Sigmoid colon (tissue), 7 donors: ENCODE results near the gene KLHL40. TPM values are rescaled to one million over a fixed set of nuclear protein-coding genes. Genes with fewer than 3 reads are reported as not detected.

Source experiments
- DNase-seq: peaks from one replicate; pipeline ENCODE4 v3.0.0-alpha.2; 2019
- H3K27ac ChIP-seq, 4 donors: fragments of 200-600 bp; sonication (generic); one replicate each; pipeline ENCODE4 v1.5.1; 2016 to 2019; ENCODE audit warnings: mild to moderate bottlenecking in 1 of 4
- H3K27me3 ChIP-seq, 3 donors: fragments of 200-600 bp; sonication (generic); one replicate each; pipeline ENCODE4 v1.5.1; 2019; ENCODE audit warnings: mild to moderate bottlenecking in 1 of 3
- H3K36me3 ChIP-seq, 4 donors: fragments of 200-600 bp; sonication (generic); one replicate each; pipeline ENCODE4 v1.5.1; 2016 to 2019
- H3K4me1 ChIP-seq, 4 donors: fragments of 200-600 bp; sonication (generic); one replicate each; pipeline ENCODE4 v1.5.1; 2017 to 2019
- H3K4me3 ChIP-seq, 4 donors: fragments of 200-600 bp; sonication (generic); one replicate each; pipeline ENCODE4 v1.5.1; 2017 to 2019; ENCODE audit warnings: mild to moderate bottlenecking in 2 of 4, moderate library complexity in 1 of 4
- H3K9me3 ChIP-seq, 4 donors: fragments of 200-600 bp in 3 of 4; sonication (generic) in 3 of 4; one replicate each; pipeline versions ENCODE4 v1.5.1 to v1.6.1; 2013 to 2019
- EP300 ChIP-seq, 4 donors: sonication (generic); formaldehyde crosslinking; IDR thresholded peaks; one replicate each; pipeline ENCODE4 v1.6.1; 2017; ENCODE audit warnings: antibody characterized with exemption in 4 of 4
- POLR2A ChIP-seq, 2 donors: fragments of 450-650 bp; IDR thresholded peaks; one replicate each; pipeline ENCODE4 v1.6.1; 2016; ENCODE audit warnings: antibody characterized with exemption in 2 of 2, mild to moderate bottlenecking in 2 of 2, moderate library complexity in 2 of 2
- POLR2AphosphoS5 ChIP-seq, 4 donors: sonication (generic); formaldehyde crosslinking; IDR thresholded peaks; one replicate each; pipeline ENCODE4 v1.6.1; 2017; ENCODE audit warnings: antibody characterized with exemption in 4 of 4
- WGBS, 2 donors: extraction: QIAGEN DNeasy Blood & Tissue Kit; methylation state at CpG; one replicate each; pipeline ENCODE4 v1.1.7; 2013; 5-methylcytosine and 5-hydroxymethylcytosine counted together
- intact Hi-C: fragments of 100-400 bp; cut with DNase I; formaldehyde crosslinking; loops from one replicate; pipeline ENCODE4 v1.15.1; 2023
- polyA plus RNA-seq, 3 donors: library from polyadenylated mRNA; stranded (reverse); fragments of 200-250 nt; gene quantifications; one replicate each; pipeline ENCODE4 v1.2.3, GENCODE V29; 2013
- total RNA-seq, 4 donors: library from RNA; depleted of rRNA; stranded (reverse); fragments of >200 nt; gene quantifications; one replicate each; pipeline ENCODE4 v1.1.0, GENCODE V29; 2016
- TF ChIP-seq, protein P1 (sequence below), 4 experiments: fragments of 450-650 bp in 3 of 4; fragments of 200-600 bp in 1 of 4; IDR thresholded peaks; one replicate each; pipeline ENCODE4 v1.5.1; 2016 to 2019; ENCODE audit warnings: antibody characterized with exemption in 4 of 4, mild to moderate bottlenecking in 3 of 4, moderate library complexity in 2 of 4
- donor health status: healthy with polysubstance abuse.
- donor health status: Bipolar disorder and iron deficiency.
- donor health status: healthy.

The KLHL40 gene
- total and polyA plus RNA-seq, 7 donors, result under 0.01 TPM; not detected in 6

DNA sequence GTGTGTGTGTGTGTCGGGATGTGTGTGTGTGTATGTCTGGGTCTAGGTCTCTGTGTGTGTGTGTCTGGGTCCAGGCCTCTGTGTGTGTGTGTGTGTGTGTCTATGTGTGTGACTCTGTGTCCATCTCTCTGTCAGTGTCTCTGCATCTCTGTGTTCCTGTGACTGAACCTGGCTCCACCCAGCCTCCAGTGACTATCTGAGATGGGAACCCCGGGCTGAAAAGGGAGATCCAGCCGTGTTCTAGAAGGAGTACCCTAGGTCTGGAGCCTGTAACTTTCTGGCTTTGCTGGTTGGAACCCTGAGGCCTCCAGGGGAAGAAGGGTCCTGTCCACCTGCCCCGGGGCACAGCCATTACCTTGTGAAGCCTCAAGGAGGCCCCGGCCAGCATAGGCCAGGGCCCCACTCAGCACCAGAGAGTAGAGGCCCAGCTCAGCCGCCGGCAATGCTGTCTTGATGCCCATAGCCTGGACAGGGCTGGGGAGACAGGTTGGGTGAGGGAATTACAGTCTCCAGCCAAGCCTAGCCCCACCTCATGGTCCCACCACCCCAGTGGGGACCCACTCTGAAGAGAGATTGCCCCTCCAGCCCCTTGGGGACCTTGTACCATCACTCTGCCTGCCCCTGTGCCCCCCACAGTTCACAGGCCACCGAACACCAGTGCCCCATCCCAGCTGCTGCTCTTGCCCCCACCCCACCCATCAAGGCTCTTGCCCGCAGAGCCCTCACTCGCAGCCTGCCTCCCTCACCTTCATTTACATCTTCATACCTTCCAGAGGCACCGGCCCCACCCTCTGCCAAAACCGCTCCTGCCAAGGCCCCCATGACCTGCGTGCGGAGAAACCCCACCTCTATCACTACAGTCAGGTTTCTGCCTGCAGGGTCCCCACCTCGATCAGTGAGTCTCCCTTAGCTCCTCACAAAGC, 15.3 kb downstream of the KLHL40 start:
- Histone ChIP-seq H3K4me1 (no peaks in the 10 kb centered on the region), H3K36me3 (no peaks in the 10 kb centered on the region), H3K27ac (no peak overlapping the region), H3K4me3 (no peak overlapping the region), H3K9me3 (no peaks in the 10 kb centered on the region), H3K27me3 (no peaks in the 10 kb centered on the region)
- intact Hi-C loops, result no loop called here
- TF ChIP-seq POLR2AphosphoS5 (IDR thresholded peaks at IDR 0.05), result no peak
- WGBS, 2 donors, result 69 to 76% methylated on average over 15 of the region's 15 CpGs
- no peak for DNase-seq

DNA sequence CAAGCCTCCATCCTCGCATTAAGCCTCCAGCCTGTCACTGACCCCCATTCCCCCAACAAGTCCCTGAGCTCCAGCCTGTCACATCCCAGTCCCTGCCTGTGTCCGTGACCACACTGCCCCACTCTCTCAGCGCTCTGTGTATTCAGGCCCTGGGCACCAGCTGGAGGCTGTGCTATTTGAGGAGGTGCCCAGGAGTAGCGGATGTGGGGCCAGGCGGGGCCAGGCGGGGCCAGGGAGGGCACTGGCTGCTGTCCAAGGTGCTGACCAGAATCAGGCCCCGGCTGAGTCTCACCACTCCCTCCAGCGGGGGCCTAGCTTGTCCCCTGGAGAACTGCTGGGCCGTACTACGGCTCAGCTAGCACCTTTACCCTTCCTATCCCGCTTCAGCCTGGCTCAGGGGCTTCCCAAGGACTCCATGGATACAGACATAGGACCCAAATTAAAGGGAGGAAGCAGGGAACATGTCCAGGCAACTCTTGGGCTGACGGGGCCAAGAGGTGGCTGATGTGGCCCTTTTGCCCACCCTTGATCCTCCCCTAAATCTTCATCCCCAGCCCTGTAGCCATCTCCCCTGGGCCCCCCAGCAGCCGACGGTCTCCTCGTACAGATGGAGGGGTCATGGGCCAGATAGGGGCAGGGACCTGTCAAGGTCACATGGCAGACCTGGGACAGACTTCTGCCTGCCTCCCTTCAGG, 16.2 kb downstream of the KLHL40 start:
- 32% methylated on average over 15 of the region's 15 CpGs for WGBS, 2 donors
- Histone ChIP-seq H3K36me3 (no peaks in the 10 kb centered on the region), H3K27me3 (no peaks in the 10 kb centered on the region), H3K27ac (no peak overlapping the region), H3K4me3 (no peak overlapping the region), H3K4me1 (no peaks in the 10 kb centered on the region), H3K9me3 (no peaks in the 10 kb centered on the region)
- TF ChIP-seq EP300 (IDR thresholded peaks at IDR 0.05) (no peak), POLR2AphosphoS5 (IDR thresholded peaks at IDR 0.05) (no peak), POLR2A (IDR thresholded peaks at IDR 0.05) (no peak)
- TF ChIP-seq, protein P1, sequence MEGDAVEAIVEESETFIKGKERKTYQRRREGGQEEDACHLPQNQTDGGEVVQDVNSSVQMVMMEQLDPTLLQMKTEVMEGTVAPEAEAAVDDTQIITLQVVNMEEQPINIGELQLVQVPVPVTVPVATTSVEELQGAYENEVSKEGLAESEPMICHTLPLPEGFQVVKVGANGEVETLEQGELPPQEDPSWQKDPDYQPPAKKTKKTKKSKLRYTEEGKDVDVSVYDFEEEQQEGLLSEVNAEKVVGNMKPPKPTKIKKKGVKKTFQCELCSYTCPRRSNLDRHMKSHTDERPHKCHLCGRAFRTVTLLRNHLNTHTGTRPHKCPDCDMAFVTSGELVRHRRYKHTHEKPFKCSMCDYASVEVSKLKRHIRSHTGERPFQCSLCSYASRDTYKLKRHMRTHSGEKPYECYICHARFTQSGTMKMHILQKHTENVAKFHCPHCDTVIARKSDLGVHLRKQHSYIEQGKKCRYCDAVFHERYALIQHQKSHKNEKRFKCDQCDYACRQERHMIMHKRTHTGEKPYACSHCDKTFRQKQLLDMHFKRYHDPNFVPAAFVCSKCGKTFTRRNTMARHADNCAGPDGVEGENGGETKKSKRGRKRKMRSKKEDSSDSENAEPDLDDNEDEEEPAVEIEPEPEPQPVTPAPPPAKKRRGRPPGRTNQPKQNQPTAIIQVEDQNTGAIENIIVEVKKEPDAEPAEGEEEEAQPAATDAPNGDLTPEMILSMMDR (IDR thresholded peaks at IDR 0.05), result no peak
- intact Hi-C loops, result no loop called here
- DNase-seq, result no peak

DNA sequence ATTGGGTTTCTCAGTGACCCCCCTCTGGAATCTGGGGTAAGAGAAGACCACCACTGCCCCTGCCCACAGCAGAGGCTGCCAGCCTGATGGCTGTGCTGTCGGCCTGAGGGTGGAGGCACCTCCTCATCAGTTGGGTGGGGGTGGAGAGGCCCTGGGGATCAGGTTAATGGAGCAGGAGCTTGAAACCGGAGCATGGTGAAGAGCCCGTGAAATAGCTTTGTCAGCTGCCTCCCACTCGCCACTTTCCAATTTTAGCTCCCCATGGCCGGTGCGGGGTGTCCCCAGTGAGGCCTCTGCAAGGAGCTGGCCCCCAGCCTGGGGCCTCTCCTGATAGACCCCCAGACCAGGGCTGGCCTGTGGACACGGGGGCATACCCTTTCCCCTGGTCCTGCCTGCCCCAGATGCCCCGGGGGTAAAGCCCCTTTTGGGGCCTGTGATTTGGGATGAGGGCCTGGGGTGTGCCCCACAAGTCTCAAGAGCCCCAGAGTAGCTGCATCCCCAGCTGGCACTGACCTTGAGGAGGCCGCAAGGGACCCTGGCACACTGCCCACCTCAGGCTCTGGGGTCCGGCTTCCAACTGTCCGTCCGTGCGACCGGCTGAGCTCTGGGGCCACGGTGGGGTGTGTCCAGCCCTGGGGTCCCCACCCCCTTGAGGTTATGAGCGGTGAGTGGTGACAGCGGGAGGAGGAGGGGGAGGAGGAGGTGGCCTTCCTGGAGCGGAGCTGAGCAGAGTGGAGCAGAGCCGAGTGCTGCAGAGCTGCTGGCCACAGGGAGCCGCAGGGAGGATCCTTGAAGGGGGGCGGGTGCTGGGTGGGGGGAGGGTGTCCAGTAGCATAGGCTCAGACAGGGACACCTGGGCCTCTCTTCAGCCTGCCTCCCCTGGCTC, 17.0 kb downstream of the KLHL40 start, which contains the start of gene HHATL:
Gene HHATL (minus strand): TSS at position 733 of the 886 bp plus-strand sequence. CDS start 1,972 bp downstream, outside the sequence.
- Histone ChIP-seq H3K9me3 (no peaks in the 10 kb centered on the region), H3K27me3 (no peaks in the 10 kb centered on the region), H3K4me3 (no peak within 1 kb of the TSS), H3K36me3 (no peaks in the 10 kb centered on the region), H3K27ac (no peak within 1 kb of the TSS), H3K4me1 (no peaks in the 10 kb centered on the region)
- intact Hi-C loops, result no loop called here
- no peak for TF ChIP-seq POLR2AphosphoS5 (IDR thresholded peaks at IDR 0.05)
- no peak for TF ChIP-seq EP300 (IDR thresholded peaks at IDR 0.05)
- TF ChIP-seq POLR2A (IDR thresholded peaks at IDR 0.05), result no peak
- TF ChIP-seq, protein P1 (IDR thresholded peaks at IDR 0.05), result no peak
- WGBS, 2 donors, result 69 to 75% methylated on average over 21 of the region's 21 CpGs
- DNase-seq, result no peak

DNA sequence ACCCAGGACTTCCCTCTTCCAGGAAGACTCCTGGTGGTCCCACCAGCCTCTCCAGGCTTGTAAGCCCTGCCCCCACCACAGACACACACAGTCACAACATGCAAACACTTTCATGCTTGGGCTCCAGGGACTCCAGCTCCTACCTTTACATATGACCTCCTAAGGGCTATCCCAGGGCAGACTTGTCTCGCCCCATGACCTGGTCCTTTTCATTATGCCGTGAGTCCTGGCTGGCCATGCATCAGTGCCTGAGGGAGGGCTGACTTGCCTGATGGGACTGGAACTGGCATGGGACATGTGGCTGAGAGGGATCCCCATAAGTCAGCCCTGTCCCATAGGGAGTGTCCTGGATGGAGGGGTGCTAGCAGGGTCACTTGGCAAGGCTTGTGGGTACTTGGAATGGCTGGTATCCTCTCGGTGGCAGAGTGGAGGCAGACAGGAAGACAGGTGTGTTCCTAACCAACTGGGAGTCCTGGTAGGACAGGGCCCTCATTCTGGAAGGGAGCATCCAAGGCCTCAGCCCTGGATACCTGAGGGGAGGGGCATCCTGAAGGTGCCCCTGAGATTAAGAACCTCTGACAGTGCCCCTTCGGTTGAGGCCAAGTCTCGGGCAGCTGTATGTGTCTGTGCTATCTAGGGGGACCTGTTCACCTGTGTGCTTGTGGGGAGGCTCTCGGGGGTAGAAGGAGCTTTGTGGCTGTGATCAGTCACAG, 17.8 kb downstream of the KLHL40 start:
- no peak for TF ChIP-seq POLR2AphosphoS5 (IDR thresholded peaks at IDR 0.05)
- TF ChIP-seq EP300 (IDR thresholded peaks at IDR 0.05), result no peak
- no peak for TF ChIP-seq POLR2A (IDR thresholded peaks at IDR 0.05)
- TF ChIP-seq, protein P1 (IDR thresholded peaks at IDR 0.05), result no peak
- Histone ChIP-seq H3K27ac (no peak overlapping the region), H3K36me3 (no peaks in the 10 kb centered on the region), H3K4me3 (no peak overlapping the region), H3K27me3 (no peaks in the 10 kb centered on the region), H3K4me1 (no peaks in the 10 kb centered on the region), H3K9me3 (no peaks in the 10 kb centered on the region)
- no peak for DNase-seq
- intact Hi-C loops, result no loop called here
- 82 to 86% methylated on average over 6 of the region's 6 CpGs for WGBS, 2 donors
